HepG2 (cell line): ENCODE measurements around the gene ITGB3. TPM values are rescaled to one million over a fixed set of nuclear protein-coding genes. Genes with fewer than 3 reads are reported as not detected.

Experiments
- ATAC-seq: fragments of 200-7000 bp; cut with Tn5 transposase; 3 replicates; pipeline ENCODE4 v1.9.1; 2020; ENCODE audit warnings: mild to moderate bottlenecking, moderate library complexity
- BruUV-seq: library from RNA; stranded (reverse); fragments of 400-500 nt; replicated peaks from 2 replicates; lab custom pipeline; 2021; lab: Mats Ljungman, UMichigan
- CTCF ChIA-PET: fragments of 300-600 bp; formaldehyde crosslinking; extraction: SDS; loops from one replicate; lab custom pipeline; 2021; ENCODE audit warnings: low total read pairs, inconsistent platforms, low intra/inter-chr PET ratio; lab: Yijun Ruan, JAX
- POLR2A ChIA-PET: fragments of 350-600 bp; sonication (Branson Sonifier 250); formaldehyde crosslinking; loops from one replicate; lab custom pipeline; 2020; ENCODE audit warnings: antibody characterized with exemption, inconsistent platforms; lab: Yijun Ruan, JAX
- DNase-seq: peaks from one replicate; pipeline ENCODE4 v3.0.0-alpha.2; 2015; ENCODE audit warnings: low spot score
- FAIRE-seq: peaks from 3 replicates; lab custom pipeline; 2011; peaks lifted over from hg19 to GRCh38; lab: Jason Lieb, UNC
- H2AFZ ChIP-seq: one replicate; pipeline ENCODE4 v1.6.1; 2011; ENCODE audit warnings: low read length, inconsistent platforms
- H3K27ac ChIP-seq: fragments of 300-600 bp; 3 replicates; pipeline ENCODE4 v1.8.0; 2011; ENCODE audit warnings: mixed run types, mild to moderate bottlenecking, mixed read lengths, low read length, inconsistent platforms; ENCODE audit not compliant: insufficient read depth; ENCODE audit errors: extremely low read length
- H3K27me3 ChIP-seq, 2 experiments: fragments of 200-600 bp in 1 of 2; 2 replicates in 1 of 2; 3 replicates in 1 of 2; pipeline versions ENCODE4 v1.6.0 to v1.8.0; 2011; ENCODE audit warnings: low read length in 2 of 2, mild to moderate bottlenecking in 2 of 2, moderate library complexity in 2 of 2, inconsistent platforms in 1 of 2; ENCODE audit not compliant: insufficient read depth in 2 of 2, control insufficient read depth in 1 of 2
- H3K36me3 ChIP-seq, 2 experiments: fragments of 200-600 bp in 1 of 2; replicated peaks in 1 of 2; 2 replicates in 1 of 2; 3 replicates in 1 of 2; pipeline versions ENCODE4 v1.5.1 to v1.8.0; 2011; ENCODE audit warnings: low read length in 2 of 2, inconsistent platforms in 1 of 2; ENCODE audit not compliant: insufficient read depth in 2 of 2, control insufficient read depth in 1 of 2
- H3K4me1 ChIP-seq: 2 replicates; pipeline ENCODE4 v1.5.1; 2012; ENCODE audit warnings: low read length, inconsistent platforms; ENCODE audit not compliant: insufficient read depth
- H3K4me2 ChIP-seq: 2 replicates; pipeline ENCODE4 v1.6.0; 2011; ENCODE audit warnings: low read depth, low read length, inconsistent platforms
- H3K4me3 ChIP-seq, 3 experiments: fragments of 200-600 bp in 1 of 3; sonication (generic), shearing (Covaris generic) in 1 of 3; replicated peaks in 1 of 3; 2 replicates each; pipeline ENCODE4 v1.5.1; 2011 to 2016; ENCODE audit warnings: low read length in 3 of 3, inconsistent platforms in 2 of 3, low read depth in 2 of 3, mild to moderate bottlenecking in 2 of 3, control low read depth in 1 of 3, mixed read lengths in 1 of 3; ENCODE audit not compliant: insufficient read depth in 1 of 3
- H3K79me2 ChIP-seq: one replicate; pipeline ENCODE4 v1.6.1; 2011; ENCODE audit warnings: low read length, inconsistent platforms; ENCODE audit not compliant: insufficient read depth
- H3K9ac ChIP-seq: 2 replicates; pipeline ENCODE4 v1.6.0; 2011; ENCODE audit warnings: mild to moderate bottlenecking, low read depth, low read length, inconsistent platforms; ENCODE audit not compliant: insufficient read depth
- H3K9me3 ChIP-seq: 2 replicates; pipeline ENCODE4 v1.5.1; 2012; ENCODE audit warnings: mild to moderate bottlenecking, low read length
- H4K20me1 ChIP-seq: 2 replicates; pipeline ENCODE4 v1.6.0; 2011; ENCODE audit warnings: inconsistent platforms, mild to moderate bottlenecking, low read length, moderate library complexity; ENCODE audit not compliant: insufficient read depth
- ARNTL ChIP-seq: sonication (generic); formaldehyde crosslinking; IDR thresholded peaks from 2 replicates; pipeline ENCODE4 v1.4.0; 2020; ENCODE audit warnings: mild to moderate bottlenecking, missing genetic modification reagents
- ESRRA ChIP-seq: sonication (generic); formaldehyde crosslinking; IDR thresholded peaks from 2 replicates; pipeline ENCODE4 v1.5.1; 2020; ENCODE audit warnings: mild to moderate bottlenecking, low read depth, missing genetic modification reagents
- FIP1L1 ChIP-seq: fragments of 200-400 bp; formaldehyde crosslinking; IDR thresholded peaks from 2 replicates; pipeline ENCODE4 v1.6.1; 2018; ENCODE audit warnings: low read depth, mild to moderate bottlenecking, low read length, moderate library complexity, borderline replicate concordance; ENCODE audit not compliant: insufficient read depth
- HNRNPUL1 ChIP-seq: fragments of 200-400 bp; formaldehyde crosslinking; IDR thresholded peaks from 2 replicates; pipeline ENCODE4 v1.6.1; 2017; ENCODE audit warnings: low read depth, mild to moderate bottlenecking, low read length, moderate library complexity
- RNF2 ChIP-seq: fragments of 450-650 bp; conservative IDR thresholded peaks from 2 replicates; pipeline ENCODE4 v1.6.1; 2016; ENCODE audit warnings: low read depth
- SALL2 ChIP-seq: sonication (generic); formaldehyde crosslinking; IDR thresholded peaks from 2 replicates; pipeline ENCODE4 v1.8.1; 2023; ENCODE audit warnings: mild to moderate bottlenecking, missing genetic modification reagents, inconsistent platforms
- SNAI1 ChIP-seq: sonication (generic); formaldehyde crosslinking; IDR thresholded peaks from 2 replicates; pipeline ENCODE4 v1.5.0; 2020; ENCODE audit warnings: mild to moderate bottlenecking, missing genetic modification reagents, borderline replicate concordance
- SOX5 ChIP-seq: IDR thresholded peaks from 2 replicates; pipeline ENCODE4 v1.6.1; 2016; ENCODE audit warnings: borderline replicate concordance
- ZNF143 ChIP-seq: sonication (generic); formaldehyde crosslinking; IDR thresholded peaks from 2 replicates; pipeline ENCODE4 v1.4.0; 2020; ENCODE audit warnings: missing genetic modification reagents
- ZNF260 ChIP-seq: sonication (generic); formaldehyde crosslinking; IDR thresholded peaks from 2 replicates; pipeline ENCODE4 v1.4.0; 2020; ENCODE audit warnings: missing genetic modification reagents, low read depth, mild to moderate bottlenecking, borderline replicate concordance
- ZNF557 ChIP-seq: sonication (generic); formaldehyde crosslinking; IDR thresholded peaks from 2 replicates; pipeline ENCODE4 v1.4.0; 2020; ENCODE audit warnings: missing genetic modification reagents
- ZNF672 ChIP-seq: sonication (generic); formaldehyde crosslinking; IDR thresholded peaks from 2 replicates; pipeline ENCODE4 v1.8.1; 2022; ENCODE audit warnings: missing genetic modification reagents
- WGBS: methylation state at CpG from one replicate; pipeline ENCODE4 v1.1.6; 2017; ENCODE audit warnings: low lambda C conversion rate; 5-methylcytosine and 5-hydroxymethylcytosine counted together
- in situ Hi-C: cut with HindIII; loops from 2 replicates; pipeline ENCODE4 v1.10.0; 2017; ENCODE audit warnings: low pct_unique_long_range_greater_than_20kb; ENCODE audit not compliant: extremely low pct_ligation_motif_present
- intact Hi-C: fragments of 100-400 bp; cut with micrococcal nuclease; formaldehyde crosslinking; loops from one replicate; pipeline ENCODE4 v1.10.0; 2022; ENCODE audit not compliant: unreplicated experiment
- polyA plus RNA-seq, 8 experiments: library from polyadenylated mRNA; depleted of rRNA in 3 of 8; stranded (reverse) in 7 of 8; unstranded in 1 of 8; fragments of >200 nt; fragmentation: Illumina TruSeq in 4 of 8; extraction: Trizol in 4 of 8; gene quantifications; 2 replicates each; pipeline versions ENCODE4 v1.2.1 to v1.2.3, GENCODE V29; 2011 to 2016; ENCODE audit warnings: low read depth in 4 of 8, missing spikeins in 1 of 8, mixed read lengths in 1 of 8; ENCODE audit not compliant: insufficient read depth in 1 of 8
- total RNA-seq, 5 experiments: library from RNA; depleted of rRNA; stranded (reverse); fragments of >200 nt; fragmentation: Illumina TruSeq; extraction: Trizol; gene quantifications; 2 replicates each; pipeline ENCODE4 v1.2.3, GENCODE V29; 2016; ENCODE audit warnings: low read depth in 1 of 5
- TF ChIP-seq, protein P1 (sequence below): sonication (generic); formaldehyde crosslinking; IDR thresholded peaks from 2 replicates; pipeline ENCODE4 v1.5.1; 2020; ENCODE audit warnings: mild to moderate bottlenecking, missing genetic modification reagents, borderline replicate concordance
- TF ChIP-seq, protein P2 (sequence below): sonication (generic); formaldehyde crosslinking; IDR thresholded peaks from 2 replicates; pipeline ENCODE4 v1.4.0; 2020; ENCODE audit warnings: missing genetic modification reagents

ITGB3 gene
- total and polyA plus RNA-seq, 2 of the 13 experiments (the other 11 are each of a cell fraction or from before 2014, with no cell fraction given) = 0.09 to 0.31 TPM

- Histone ChIP-seq H4K20me1 (no peaks in the 10 kb centered on the region), H3K4me3 (no peak overlapping the region), H3K9me3 (peaks cover 9% of the 10 kb centered on the region; the same call in 1 of the 2 replicates), H3K4me1 (peaks cover 43% of the 10 kb centered on the region), H3K79me2 (no peaks in the 10 kb centered on the region), H2AFZ (no peak overlapping the region), H3K27me3 (peaks cover 7 to 22% of the 10 kb centered on the region in 2 experiments; a peak in 3 of 5 replicates), H3K27ac (no peak overlapping the region), H3K9ac (no peak overlapping the region), H3K36me3 (no peaks in the 10 kb centered on the region), H3K4me2 (no peak overlapping the region)
- BruUV-seq = no TSS peak
- WGBS = 69% methylated on average over 2 of the region's 2 CpGs
- CTCF ChIA-PET = no interaction called here
- intact Hi-C loops (loop anchor here (10.0 kb wide), 1 partner anchor 389 kb away; no protein-coding TSS in a partner anchor), in situ Hi-C loops (no loop called here)
- ATAC-seq (no peak), FAIRE-seq (no peak), DNase-seq (no peak)
- TF ChIP-seq SNAI1 (CRISPR knock-in tag) = no peak
- POLR2A ChIA-PET = no interaction called here
Measured at GRCh38 chr17:47225911-47226688, 27.5 kb upstream of the ITGB3 start.

GRCh38 chr17:47227862-47228261 lies 25.8 kb upstream of the ITGB3 start:
- peaks cover 3 to 23% of the 10 kb centered on the region in 2 experiments; a peak in 3 of 5 replicates for H3K27me3 ChIP-seq
- no peaks in the 10 kb centered on the region for H3K79me2 ChIP-seq
- POLR2A ChIA-PET = no interaction called here
- H3K9ac ChIP-seq = no peak overlapping the region
- WGBS = 29% methylated on average over 2 of the region's 2 CpGs
- no TSS peak for BruUV-seq
- intact Hi-C loops (loop anchor here (10.0 kb wide), 1 partner anchor 387 kb away; no protein-coding TSS in a partner anchor), in situ Hi-C loops (no loop called here)
- CTCF ChIA-PET = no interaction called here
- no peak overlapping the region for H3K4me3 ChIP-seq
- H3K27ac ChIP-seq = no peak overlapping the region
- H4K20me1 ChIP-seq = no peaks in the 10 kb centered on the region
- H3K36me3 ChIP-seq = no peaks in the 10 kb centered on the region
- no peak overlapping the region for H2AFZ ChIP-seq
- DNase-seq (no peak), ATAC-seq (no peak), FAIRE-seq (no peak)
- peaks cover 9% of the 10 kb centered on the region; the same call in 1 of the 2 replicates for H3K9me3 ChIP-seq
- peaks cover 47% of the 10 kb centered on the region for H3K4me1 ChIP-seq
- no peak overlapping the region for H3K4me2 ChIP-seq
- TF ChIP-seq SOX5 (CRISPR knock-in tag) (no peak), ZNF557 (no peak), RNF2 (no peak), SALL2 (no peak), ESRRA (CRISPR knock-in tag) (no peak), ZNF672 (CRISPR knock-in tag) (no peak), FIP1L1 (no peak), ARNTL (CRISPR knock-in tag) (no peak), ZNF260 (no peak), ZNF143 (no peak), HNRNPUL1 (no peak)
- TF ChIP-seq, protein P1, sequence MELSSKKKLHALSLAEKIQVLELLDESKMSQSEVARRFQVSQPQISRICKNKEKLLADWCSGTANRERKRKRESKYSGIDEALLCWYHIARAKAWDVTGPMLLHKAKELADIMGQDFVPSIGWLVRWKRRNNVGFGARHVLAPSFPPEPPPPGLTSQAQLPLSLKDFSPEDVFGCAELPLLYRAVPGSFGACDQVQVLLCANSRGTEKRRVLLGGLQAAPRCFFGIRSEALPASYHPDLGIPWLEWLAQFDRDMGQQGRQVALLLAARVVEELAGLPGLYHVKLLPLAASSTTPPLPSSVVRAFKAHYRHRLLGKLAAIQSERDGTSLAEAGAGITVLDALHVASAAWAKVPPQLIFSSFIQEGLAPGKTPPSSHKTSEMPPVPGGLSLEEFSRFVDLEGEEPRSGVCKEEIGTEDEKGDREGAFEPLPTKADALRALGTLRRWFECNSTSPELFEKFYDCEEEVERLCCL (CRISPR knock-in tag) = no peak
- TF ChIP-seq, protein P2, sequence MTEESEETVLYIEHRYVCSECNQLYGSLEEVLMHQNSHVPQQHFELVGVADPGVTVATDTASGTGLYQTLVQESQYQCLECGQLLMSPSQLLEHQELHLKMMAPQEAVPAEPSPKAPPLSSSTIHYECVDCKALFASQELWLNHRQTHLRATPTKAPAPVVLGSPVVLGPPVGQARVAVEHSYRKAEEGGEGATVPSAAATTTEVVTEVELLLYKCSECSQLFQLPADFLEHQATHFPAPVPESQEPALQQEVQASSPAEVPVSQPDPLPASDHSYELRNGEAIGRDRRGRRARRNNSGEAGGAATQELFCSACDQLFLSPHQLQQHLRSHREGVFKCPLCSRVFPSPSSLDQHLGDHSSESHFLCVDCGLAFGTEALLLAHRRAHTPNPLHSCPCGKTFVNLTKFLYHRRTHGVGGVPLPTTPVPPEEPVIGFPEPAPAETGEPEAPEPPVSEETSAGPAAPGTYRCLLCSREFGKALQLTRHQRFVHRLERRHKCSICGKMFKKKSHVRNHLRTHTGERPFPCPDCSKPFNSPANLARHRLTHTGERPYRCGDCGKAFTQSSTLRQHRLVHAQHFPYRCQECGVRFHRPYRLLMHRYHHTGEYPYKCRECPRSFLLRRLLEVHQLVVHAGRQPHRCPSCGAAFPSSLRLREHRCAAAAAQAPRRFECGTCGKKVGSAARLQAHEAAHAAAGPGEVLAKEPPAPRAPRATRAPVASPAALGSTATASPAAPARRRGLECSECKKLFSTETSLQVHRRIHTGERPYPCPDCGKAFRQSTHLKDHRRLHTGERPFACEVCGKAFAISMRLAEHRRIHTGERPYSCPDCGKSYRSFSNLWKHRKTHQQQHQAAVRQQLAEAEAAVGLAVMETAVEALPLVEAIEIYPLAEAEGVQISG (CRISPR knock-in tag) = no peak
